K562 (cell line): ENCODE measurements around the gene PPT2. TPM values are rescaled to one million over a fixed set of nuclear protein-coding genes. Genes with fewer than 3 reads are reported as not detected.

Experiments used
- CEBPZ ChIP-seq: fragments of 150-350 bp; IDR thresholded peaks from 2 replicates; pipeline ENCODE4 v1.6.1; 2014; ENCODE audit warnings: low read depth, mild to moderate bottlenecking, low read length, borderline replicate concordance
- HMBOX1 ChIP-seq: sonication (generic); IDR thresholded peaks from 2 replicates; pipeline ENCODE4 v1.6.1; 2016
- NEUROD1 ChIP-seq: fragments of 150-350 bp; IDR thresholded peaks from 2 replicates; pipeline ENCODE4 v1.6.1; 2014; ENCODE audit warnings: borderline replicate concordance, low read length, low read depth; ENCODE audit not compliant: partially characterized antibody
- RREB1 ChIP-seq: fragments of 250-450 bp; sonication (Bioruptor Pico); IDR thresholded peaks from 2 replicates; pipeline ENCODE4 v1.4.0; 2020
- THRA ChIP-seq: fragments of 450-650 bp; IDR thresholded peaks from 2 replicates; pipeline ENCODE4 v1.6.1; 2017; ENCODE audit warnings: mild to moderate bottlenecking, moderate library complexity
- ZBTB11 ChIP-seq, 3 experiments: fragments of 200-800 bp in 1 of 3; fragments of 250-450 bp in 1 of 3; fragments of 450-650 bp in 1 of 3; sonication (Bioruptor Pico) in 1 of 3; sonication (Bioruptor generic) in 1 of 3; formaldehyde crosslinking in 1 of 3; IDR thresholded peaks; 2 replicates each; pipeline versions ENCODE4 v1.6.1 to v1.8.0; 2016 to 2022; ENCODE audit warnings: mild to moderate bottlenecking in 2 of 3, missing genetic modification characterization in 2 of 3, missing compliant biosample characterization in 1 of 3, moderate library complexity in 1 of 3
- ZNF12 ChIP-seq: sonication (generic); formaldehyde crosslinking; IDR thresholded peaks from 2 replicates; pipeline ENCODE4 v1.4.0; 2020; ENCODE audit warnings: mild to moderate bottlenecking, missing genetic modification reagents
- ZNF444 ChIP-seq: fragments of 250-450 bp; sonication (Bioruptor Pico); IDR thresholded peaks from 2 replicates; pipeline ENCODE4 v1.4.0; 2020; ENCODE audit warnings: mild to moderate bottlenecking, moderate library complexity
- polyA plus RNA-seq, 8 experiments: library from polyadenylated mRNA; depleted of rRNA in 4 of 8; stranded (reverse) in 5 of 8; unstranded in 3 of 8; fragments of >200 nt; fragmentation: Nextera tagmentation in 2 of 8; fragmentation: Illumina TruSeq in 1 of 8; extraction: Ambion mirVana in 2 of 8; extraction: Trizol in 1 of 8; gene quantifications; 2 replicates each; pipeline versions ENCODE4 v1.2.1 to v1.2.3, GENCODE V29; 2011 to 2014; ENCODE audit warnings: inconsistent platforms in 1 of 8, missing spikeins in 1 of 8
- total RNA-seq, 7 experiments: library from RNA; depleted of rRNA in 6 of 7; stranded (reverse); fragments of >200 nt in 6 of 7; fragmentation: Illumina TruSeq in 2 of 7; extraction: Trizol in 2 of 7; gene quantifications; 2 replicates each; pipeline versions ENCODE4 v1.2.1 to v1.2.3, GENCODE V29; 2011 to 2021; ENCODE audit warnings: low replicate concordance in 1 of 7

Gene PPT2
- total and polyA plus RNA-seq, 9 of the 15 experiments (the other 6 are each of a cell fraction or from before 2014, with no cell fraction given) = 27.4 to 98.8 (median 69.9) TPM

- TF ChIP-seq RREB1 (no peak), ZNF444 (no peak), ZNF12 (no peak), HMBOX1 (peak; percentile 17; the same call in 1 of the 2 replicates), ZBTB11 (CRISPR knock-in tag; IDR thresholded peaks at IDR 0.05) (no peak), CEBPZ (peak; percentile 98), THRA (no peak), NEUROD1 (peak; percentile 97)
These were observed 24.0 kb downstream of the PPT2 start, which contains the start of gene RNF5 (continued) for GRCh38 chr6:32177788-32178546.
